GM12891 (cell line): ENCODE results near the gene HMCN1.
"Not testable (repeated sequence)": the region's sequence is repeated elsewhere in the genome, so short reads cannot be mapped to it uniquely, and the experiment has no call there.

Source experiments
- DNase-seq: peaks from one replicate; pipeline ENCODE4 v3.0.0; 2011; ENCODE audit warnings: low spot score; ENCODE audit not compliant: insufficient read length
- FAIRE-seq: peaks from 2 replicates; lab custom pipeline; 2011; peaks lifted over from hg19 to GRCh38; lab: Jason Lieb, UNC
- PAX5 ChIP-seq: IDR thresholded peaks from 2 replicates; pipeline ENCODE4 v1.6.1; 2011; ENCODE audit warnings: low read length, moderate library complexity, mild to moderate bottlenecking; ENCODE audit not compliant: insufficient read depth, severe bottlenecking
- POLR2A ChIP-seq: IDR thresholded peaks from 2 replicates; pipeline ENCODE4 v1.6.1; 2011; ENCODE audit warnings: low read depth, low read length, control low read depth
- POLR2AphosphoS5 ChIP-seq: IDR thresholded peaks from 2 replicates; pipeline ENCODE4 v1.6.1; 2011; ENCODE audit warnings: low read depth, low read length, control low read depth
- POU2F2 ChIP-seq: IDR thresholded peaks from 2 replicates; pipeline ENCODE4 v1.6.1; 2011; ENCODE audit warnings: low read depth, mild to moderate bottlenecking, control low read depth, low read length, moderate library complexity
- SPI1 ChIP-seq: IDR thresholded peaks from 2 replicates; pipeline ENCODE4 v1.6.1; 2011; ENCODE audit warnings: low read depth, low read length, control low read depth
- TAF1 ChIP-seq: IDR thresholded peaks from 2 replicates; pipeline ENCODE4 v1.6.1; 2011; ENCODE audit warnings: low read depth, low read length, control low read depth

Gene HMCN1

DNA sequence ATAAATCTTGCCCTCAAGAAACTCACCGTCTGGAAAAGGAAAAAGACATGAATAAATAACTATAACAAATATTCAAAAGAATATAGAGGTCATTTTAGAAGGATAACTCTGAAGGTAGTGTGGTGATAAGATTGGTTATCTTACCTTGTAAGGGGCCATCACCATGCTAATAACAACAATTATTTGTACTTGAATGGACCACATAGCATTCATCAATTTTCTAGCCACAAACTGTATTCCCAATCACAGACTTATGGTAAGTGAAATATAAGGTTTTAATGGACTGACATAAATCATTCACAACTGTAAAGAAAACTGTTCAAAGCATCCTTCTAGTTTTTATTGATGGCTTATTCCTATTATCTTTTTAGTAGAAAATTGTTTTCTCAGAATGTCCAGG, 57.8 kb downstream of the HMCN1 start:
- no peak for FAIRE-seq
- TF ChIP-seq POLR2AphosphoS5, result no peak
- TF ChIP-seq PAX5, result no peak
- TF ChIP-seq SPI1, result no peak
- no peak for TF ChIP-seq POLR2A
- TF ChIP-seq POU2F2, result no peak
- no peak for TF ChIP-seq TAF1
- DNase-seq, result no peak

DNA sequence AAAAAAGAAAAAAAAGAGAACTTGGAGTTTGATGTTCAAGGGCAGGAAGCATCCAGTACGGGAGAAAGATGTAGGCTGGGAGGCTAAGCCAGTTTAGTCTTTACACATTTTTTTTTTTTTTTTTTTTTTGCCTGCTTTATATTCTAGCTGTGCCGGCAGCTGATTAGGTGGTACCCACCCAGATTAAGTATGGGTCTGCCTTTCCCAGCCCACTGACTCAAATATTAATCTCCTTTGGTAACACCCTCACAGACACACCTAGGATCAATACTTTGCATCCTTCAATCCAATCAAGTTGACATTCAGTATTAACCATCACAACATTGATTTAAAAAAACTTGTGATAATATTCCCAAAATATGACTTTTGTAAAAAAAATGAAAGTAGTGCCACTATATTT, 60.3 kb downstream of the HMCN1 start:
- DNase-seq, FAIRE-seq: not testable (repeated sequence)

DNA sequence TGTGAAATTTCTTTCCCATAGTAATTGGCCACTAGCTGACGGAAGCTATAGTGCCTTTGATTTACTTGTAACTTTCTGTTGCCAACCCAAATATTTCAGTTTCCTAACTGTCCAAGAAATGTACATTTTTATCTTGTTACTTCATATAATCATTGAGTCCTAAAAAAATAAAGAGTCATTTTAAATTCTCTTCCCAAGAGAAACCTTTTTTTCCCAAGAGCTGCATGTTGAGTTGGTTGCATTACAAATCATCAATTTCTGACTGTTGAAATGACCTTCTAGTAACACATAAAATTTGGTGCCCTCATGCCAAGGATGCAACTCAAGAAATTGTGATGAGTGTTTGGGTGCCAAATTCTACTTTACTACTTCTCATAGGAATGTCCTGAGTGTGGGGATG, 61.0 kb downstream of the HMCN1 start:
- no peak for DNase-seq
- TF ChIP-seq POU2F2 (no peak), SPI1 (no peak), PAX5 (no peak), POLR2AphosphoS5 (no peak), TAF1 (no peak)
- FAIRE-seq, result no peak

DNA sequence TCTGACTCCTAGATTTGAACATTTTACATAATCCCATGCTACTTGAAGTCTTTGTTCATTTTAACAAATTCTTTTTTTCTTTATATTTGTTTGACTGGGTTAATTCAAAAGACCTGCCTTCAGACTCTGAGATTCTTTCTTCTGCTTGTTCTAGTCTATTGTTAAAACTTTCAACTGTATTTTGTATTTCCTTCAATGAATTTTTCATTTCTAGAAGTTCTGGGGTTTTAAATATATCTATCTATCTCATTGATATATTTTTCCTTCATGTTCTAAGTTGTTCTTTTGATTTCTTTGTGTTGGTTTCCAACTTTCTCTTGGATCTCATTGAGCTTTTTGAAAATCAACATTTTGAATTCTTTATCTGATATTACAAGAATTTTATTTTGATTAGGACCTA, 64.3 kb downstream of the HMCN1 start:
- no peak for FAIRE-seq
- no peak for DNase-seq
- TF ChIP-seq POLR2AphosphoS5, result no peak
- TF ChIP-seq POLR2A, result no peak
- TF ChIP-seq PAX5, result no peak
- no peak for TF ChIP-seq TAF1
- no peak for TF ChIP-seq POU2F2
- no peak for TF ChIP-seq SPI1

DNA sequence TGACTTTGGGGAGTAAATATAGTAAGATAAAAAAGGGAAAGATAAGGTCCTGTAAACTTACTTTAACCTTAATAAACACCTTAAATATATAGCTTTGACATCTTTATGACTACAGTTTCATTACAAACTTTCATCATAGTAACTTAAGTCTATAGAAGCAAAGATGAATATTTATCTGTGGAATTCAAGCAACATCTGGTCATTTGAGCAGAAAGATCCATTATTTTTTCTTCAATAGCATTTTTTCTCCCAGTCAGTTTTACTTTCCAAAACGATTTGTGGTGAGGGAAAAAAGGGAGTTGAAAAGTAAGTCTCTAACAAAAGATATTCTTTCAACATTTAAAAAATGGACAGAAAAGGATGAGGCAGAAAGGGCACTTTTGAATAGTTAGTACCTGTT, 69.0 kb downstream of the HMCN1 start:
- DNase-seq (no peak), FAIRE-seq (no peak)
- no peak for TF ChIP-seq POLR2A
- no peak for TF ChIP-seq POU2F2
- no peak for TF ChIP-seq PAX5
- TF ChIP-seq POLR2AphosphoS5, result no peak
- TF ChIP-seq TAF1, result no peak
- TF ChIP-seq SPI1, result no peak

- FAIRE-seq (no peak), DNase-seq (no peak)
- no peak for TF ChIP-seq POLR2AphosphoS5
- no peak for TF ChIP-seq POLR2A
- no peak for TF ChIP-seq TAF1
- TF ChIP-seq PAX5, result no peak
- TF ChIP-seq SPI1, result no peak
- TF ChIP-seq POU2F2, result no peak
Measured at GRCh38 chr1:185804206-185804605, 70.0 kb downstream of the HMCN1 start.

- no peak for FAIRE-seq
Measured at GRCh38 chr1:185804608-185805007, 70.4 kb downstream of the HMCN1 start.

GRCh38 chr1:185807275-185807674, 73.1 kb downstream of the HMCN1 start:
- DNase-seq (no peak), FAIRE-seq (no peak)
- no peak for TF ChIP-seq POLR2AphosphoS5
- TF ChIP-seq SPI1, result no peak
- no peak for TF ChIP-seq POU2F2
- no peak for TF ChIP-seq TAF1
- no peak for TF ChIP-seq POLR2A
- no peak for TF ChIP-seq PAX5

More at GRCh38 chr1:185804608-185805007, 70.4 kb downstream of the HMCN1 start:
- TF ChIP-seq SPI1 (no peak), POU2F2 (no peak), PAX5 (no peak), POLR2AphosphoS5 (no peak), POLR2A (no peak), TAF1 (no peak)
- DNase-seq, result no peak

GRCh38 chr1:185808631-185809030, 74.4 kb downstream of the HMCN1 start:
- FAIRE-seq (no peak), DNase-seq (no peak)
- TF ChIP-seq POLR2AphosphoS5, result no peak
- TF ChIP-seq PAX5, result no peak
- TF ChIP-seq POU2F2, result no peak
- TF ChIP-seq TAF1, result no peak
- no peak for TF ChIP-seq SPI1
- no peak for TF ChIP-seq POLR2A

DNA sequence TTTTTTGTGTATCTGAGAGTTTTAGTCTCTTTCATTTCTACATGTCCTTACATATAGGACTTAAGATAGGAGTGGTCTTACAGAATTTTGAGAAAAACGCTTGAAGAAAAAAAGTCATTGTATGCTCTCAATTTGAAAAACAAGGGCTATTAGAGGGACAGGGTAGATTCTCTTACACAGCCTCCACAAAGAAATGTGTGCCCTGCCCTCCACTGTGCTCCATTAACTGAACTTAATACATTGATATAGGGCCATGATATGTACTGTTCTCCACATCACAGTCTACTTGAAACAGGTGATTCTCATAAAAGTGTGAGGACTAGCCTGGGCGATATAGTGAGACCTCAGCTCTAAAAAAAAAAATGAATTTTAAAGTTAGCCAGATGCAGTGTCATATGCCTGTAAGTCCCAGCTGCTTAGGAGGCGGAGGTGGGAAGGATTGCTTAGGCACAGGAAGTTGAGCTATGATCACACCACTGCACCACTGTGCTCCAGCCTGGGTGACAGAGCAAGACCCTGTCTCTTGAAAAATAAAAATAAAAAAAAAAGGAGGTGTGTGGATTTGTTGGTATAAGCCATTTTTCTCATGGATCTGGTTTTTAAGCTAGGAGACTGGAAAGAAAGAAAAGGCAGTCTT, 77.0 kb downstream of the HMCN1 start:
- no peak for FAIRE-seq

More for the DNA sequence above, 77.0 kb downstream of the HMCN1 start:
- DNase-seq, result no peak
- TF ChIP-seq POU2F2, result no peak
- TF ChIP-seq SPI1, result no peak
- TF ChIP-seq TAF1, result no peak
- no peak for TF ChIP-seq POLR2AphosphoS5
- TF ChIP-seq POLR2A, result no peak
- TF ChIP-seq PAX5, result no peak
